ENCODE data around the gene NDC80.
A peak's percentile ranks its signal among the peaks of the same experiment; 100 is the strongest.
"Not testable (repeated sequence)": the region's sequence is repeated elsewhere in the genome, so short reads cannot be mapped to it uniquely, and the experiment has no call there.

Gene NDC80

GRCh38 chr18:2629003-2629402 lies 57.6 kb downstream of the NDC80 start:
- no peak for DNase-seq

GRCh38 chr18:2635586-2635985 lies 64.2 kb downstream of the NDC80 start:
- DNase-seq = no peak

- DNase-seq = no peak
Observed at GRCh38 chr18:2636126-2636631, 64.8 kb downstream of the NDC80 start.

- DNase-seq = no peak
Observed at GRCh38 chr18:2641638-2642037, 70.3 kb downstream of the NDC80 start.

GRCh38 chr18:2642771-2643170 lies 71.4 kb downstream of the NDC80 start:
- no peak for DNase-seq

- DNase-seq = no peak
Observed at GRCh38 chr18:2644535-2644934, 73.2 kb downstream of the NDC80 start.

GRCh38 chr18:2651981-2652380 lies 80.6 kb downstream of the NDC80 start:
- no peak for DNase-seq

- DNase-seq = no peak
Observed at GRCh38 chr18:2653467-2653866, 82.1 kb downstream of the NDC80 start.

- DNase-seq = no peak
Observed at GRCh38 chr18:2654169-2654927, 83.0 kb downstream of the NDC80 start.

GRCh38 chr18:2654928-2655177 lies 83.5 kb downstream of the NDC80 start:
- peak; percentile 74 for DNase-seq

GRCh38 chr18:2655178-2655953 lies 84.0 kb downstream of the NDC80 start, which contains the start of gene SMCHD1:
SMCHD1 (plus strand) TSS chr18:2655726; CDS start chr18:2656076, 350 bp downstream.
- DNase-seq = peak; percentile 88

GRCh38 chr18:2655954-2656236 lies 84.5 kb downstream of the NDC80 start:
- no peak for DNase-seq

- DNase-seq = peak; percentile 36
Observed at GRCh38 chr18:2656237-2656980, 85.1 kb downstream of the NDC80 start.

- no peak for DNase-seq
Observed at GRCh38 chr18:2656981-2657512, 85.7 kb downstream of the NDC80 start.

- no peak for DNase-seq
Observed at GRCh38 chr18:2657788-2658458, 86.6 kb downstream of the NDC80 start.

- not testable (repeated sequence) for DNase-seq
Observed at GRCh38 chr18:2660849-2661248, 89.5 kb downstream of the NDC80 start.

GRCh38 chr18:2662288-2662687 lies 90.9 kb downstream of the NDC80 start:
- DNase-seq = not testable (repeated sequence)

- no peak for DNase-seq
Observed at GRCh38 chr18:2662990-2663389, 91.6 kb downstream of the NDC80 start.

All from activated gamma-delta T cell (primary cell).